Activated naive CD8-positive, alpha-beta T cell (primary cell): Measurements from ENCODE around the gene PRLH.

ENCODE experiments used
- H3K27ac Mint-ChIP-seq: one replicate; pipeline ENCODE4 v1.8.0; 2021; ENCODE audit warnings: mixed read lengths
- H3K27me3 Mint-ChIP-seq: one replicate; pipeline ENCODE4 v1.8.0; 2021; ENCODE audit warnings: mixed read lengths
- H3K36me3 Mint-ChIP-seq: one replicate; pipeline ENCODE4 v1.8.0; 2021; ENCODE audit warnings: mixed read lengths
- H3K4me1 Mint-ChIP-seq: one replicate; pipeline ENCODE4 v1.8.0; 2021; ENCODE audit warnings: low read depth, mixed read lengths
- H3K4me3 Mint-ChIP-seq: one replicate; pipeline ENCODE4 v1.8.0; 2021; ENCODE audit warnings: mild to moderate bottlenecking, mixed read lengths
- H3K9me3 Mint-ChIP-seq: one replicate; pipeline ENCODE4 v1.8.0; 2021; ENCODE audit warnings: low read depth, mixed read lengths

The PRLH gene, protein sequence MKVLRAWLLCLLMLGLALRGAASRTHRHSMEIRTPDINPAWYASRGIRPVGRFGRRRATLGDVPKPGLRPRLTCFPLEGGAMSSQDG

DNA sequence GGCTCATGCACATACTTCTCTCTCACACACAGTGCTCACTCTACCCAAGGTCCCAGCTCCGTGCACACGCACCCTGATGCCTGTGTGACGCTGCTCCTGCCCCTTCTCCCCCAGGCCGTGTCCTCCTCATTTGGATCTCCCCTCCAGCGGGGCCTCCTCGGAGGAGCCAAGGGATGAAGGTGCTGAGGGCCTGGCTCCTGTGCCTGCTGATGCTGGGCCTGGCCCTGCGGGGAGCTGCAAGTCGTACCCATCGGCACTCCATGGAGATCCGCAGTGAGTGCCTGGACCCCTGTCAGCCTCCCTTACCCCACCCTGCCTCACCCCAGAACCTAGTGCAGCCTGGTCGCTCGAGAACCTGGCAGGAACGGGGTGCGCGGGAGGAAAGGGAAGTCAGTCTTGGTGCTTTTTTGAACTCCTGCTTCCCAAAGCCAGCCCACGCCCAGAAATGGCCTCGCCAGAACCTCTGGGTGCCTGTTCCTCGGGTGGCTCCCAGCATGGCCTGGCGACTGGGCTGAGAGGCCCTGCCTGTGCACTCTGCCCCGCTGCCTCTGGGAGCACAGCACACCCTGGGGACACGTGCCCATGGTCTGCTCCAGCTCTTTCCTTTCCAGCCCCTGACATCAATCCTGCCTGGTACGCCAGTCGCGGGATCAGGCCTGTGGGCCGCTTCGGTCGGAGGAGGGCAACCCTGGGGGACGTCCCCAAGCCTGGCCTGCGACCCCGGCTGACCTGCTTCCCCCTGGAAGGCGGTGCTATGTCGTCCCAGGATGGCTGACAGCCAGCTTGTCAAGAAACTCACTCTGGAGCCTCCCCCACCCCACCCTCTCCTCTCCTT lies at the start of gene PRLH:
TSS of gene PRLH (plus strand) at position 174 of the 835 bp plus-strand sequence. CDS start at position 174, 0 bp downstream.
- Mint-ChIP-seq H3K4me3 (no peak within 1 kb of the TSS), H3K9me3 (no peaks in the 10 kb centered on the region), H3K27me3 (no peaks in the 10 kb centered on the region)

DNA sequence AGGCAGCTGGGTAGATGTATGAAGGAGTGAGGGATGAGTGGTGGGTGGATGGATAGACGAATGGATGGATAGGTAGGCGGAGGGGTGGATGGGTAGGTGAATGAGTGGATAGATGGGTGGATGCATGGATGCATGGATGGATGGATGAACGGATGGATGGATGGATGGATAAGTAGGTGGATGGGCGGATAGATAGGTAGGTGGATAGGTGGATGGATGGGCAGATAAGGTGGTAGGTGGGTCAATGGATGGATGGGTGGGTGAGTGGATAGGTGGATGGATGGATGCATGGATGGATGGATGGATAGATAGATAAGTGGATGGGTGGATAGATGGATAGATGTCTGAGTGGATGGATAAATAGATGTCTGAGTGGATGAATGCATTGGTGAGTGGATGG lies 49.2 kb upstream of the PRLH start:
- Mint-ChIP-seq H3K36me3 (no peaks in the 10 kb centered on the region), H3K27me3 (no peaks in the 10 kb centered on the region), H3K4me1 (no peaks in the 10 kb centered on the region), H3K4me3 (no peak overlapping the region), H3K9me3 (no peaks in the 10 kb centered on the region), H3K27ac (no peak overlapping the region)

More for the DNA sequence above, at the start of gene PRLH:
- Mint-ChIP-seq H3K27ac (no peak within 1 kb of the TSS), H3K36me3 (no peaks in the 10 kb centered on the region), H3K4me1 (no peaks in the 10 kb centered on the region)

DNA sequence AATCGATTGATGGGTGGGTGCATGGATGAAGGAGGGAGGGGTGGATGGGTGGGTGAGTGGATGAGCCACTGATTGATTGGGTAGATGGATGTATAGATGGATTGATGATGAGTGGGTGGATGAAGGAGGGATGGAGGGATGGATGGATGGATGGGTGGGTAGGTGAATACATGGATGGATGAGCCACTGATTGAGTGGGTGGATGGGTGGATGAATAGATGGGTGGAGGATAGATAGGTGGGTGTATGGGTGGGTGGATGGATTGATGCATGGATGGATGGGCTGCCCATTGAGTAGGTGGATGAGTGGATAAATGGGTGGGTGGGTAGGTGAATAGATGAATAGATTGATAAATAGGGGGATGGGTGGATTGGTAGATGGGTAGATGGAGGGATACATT lies 48.4 kb upstream of the PRLH start:
- H3K27me3 Mint-ChIP-seq, result no peaks in the 10 kb centered on the region
- H3K4me1 Mint-ChIP-seq, result no peaks in the 10 kb centered on the region
- H3K9me3 Mint-ChIP-seq, result no peaks in the 10 kb centered on the region
- no peaks in the 10 kb centered on the region for H3K36me3 Mint-ChIP-seq
- no peak overlapping the region for H3K27ac Mint-ChIP-seq
- H3K4me3 Mint-ChIP-seq, result no peak overlapping the region

DNA sequence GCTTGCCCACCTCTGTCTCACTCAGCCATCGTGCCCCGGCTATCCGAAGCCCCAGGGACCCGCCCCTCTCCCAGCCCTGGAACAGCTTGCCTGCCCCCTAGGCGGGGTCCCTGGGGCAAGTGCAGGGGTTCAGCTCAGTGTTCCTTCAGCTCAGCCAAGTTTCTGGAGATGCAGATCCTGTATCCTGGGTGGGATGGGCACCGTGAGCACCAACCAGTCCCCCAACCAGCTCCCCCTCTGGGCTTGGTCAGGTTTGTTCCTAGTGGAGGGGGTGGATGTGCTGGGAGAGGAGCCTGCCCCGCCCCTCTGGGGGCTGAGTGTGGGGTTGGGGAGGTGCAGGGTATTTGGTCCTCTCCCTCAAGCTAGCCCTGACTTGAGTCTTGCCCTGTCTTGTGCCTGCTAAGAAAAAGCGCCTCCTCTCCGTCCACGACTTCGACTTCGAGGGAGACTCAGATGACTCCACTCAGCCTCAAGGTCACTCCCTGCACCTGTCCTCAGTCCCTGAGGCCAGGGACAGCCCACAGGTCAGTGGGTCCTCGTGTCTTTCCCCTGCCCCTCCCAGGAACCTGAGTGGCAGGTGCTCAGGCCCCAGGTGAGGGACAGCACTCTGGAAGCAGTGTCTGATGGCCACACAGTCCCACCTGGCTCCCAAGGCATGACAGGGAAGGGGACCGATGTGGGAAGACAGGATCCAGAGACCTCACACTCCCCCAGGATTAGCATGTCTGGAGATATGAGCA lies 46.7 kb upstream of the PRLH start:
- H3K27ac Mint-ChIP-seq, result no peak overlapping the region
- H3K4me1 Mint-ChIP-seq, result no peaks in the 10 kb centered on the region
- no peaks in the 10 kb centered on the region for H3K27me3 Mint-ChIP-seq
- no peaks in the 10 kb centered on the region for H3K36me3 Mint-ChIP-seq
- no peaks in the 10 kb centered on the region for H3K9me3 Mint-ChIP-seq
- no peak overlapping the region for H3K4me3 Mint-ChIP-seq

DNA sequence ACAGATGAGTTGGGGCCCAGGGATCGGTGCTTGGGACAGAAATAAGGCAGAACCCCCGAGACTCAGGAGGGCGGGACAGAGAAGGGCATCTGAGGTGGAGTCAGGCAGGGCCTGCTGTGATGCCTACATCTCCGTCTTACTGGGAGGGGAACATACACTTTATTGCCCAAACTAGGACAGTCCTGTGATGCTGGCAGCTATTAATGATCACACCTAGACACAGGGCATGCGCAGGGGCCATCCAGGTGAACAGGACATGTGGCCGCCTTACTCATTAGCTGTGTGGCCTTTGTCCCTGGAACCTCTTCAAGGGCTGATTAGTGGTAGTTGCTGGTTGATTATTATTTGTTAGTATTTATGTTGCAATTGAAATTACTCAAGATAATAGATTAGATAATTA lies 46.1 kb upstream of the PRLH start:
- Mint-ChIP-seq H3K27me3 (no peaks in the 10 kb centered on the region), H3K4me1 (no peaks in the 10 kb centered on the region), H3K9me3 (no peaks in the 10 kb centered on the region), H3K27ac (no peak overlapping the region), H3K36me3 (no peaks in the 10 kb centered on the region), H3K4me3 (no peak overlapping the region)

DNA sequence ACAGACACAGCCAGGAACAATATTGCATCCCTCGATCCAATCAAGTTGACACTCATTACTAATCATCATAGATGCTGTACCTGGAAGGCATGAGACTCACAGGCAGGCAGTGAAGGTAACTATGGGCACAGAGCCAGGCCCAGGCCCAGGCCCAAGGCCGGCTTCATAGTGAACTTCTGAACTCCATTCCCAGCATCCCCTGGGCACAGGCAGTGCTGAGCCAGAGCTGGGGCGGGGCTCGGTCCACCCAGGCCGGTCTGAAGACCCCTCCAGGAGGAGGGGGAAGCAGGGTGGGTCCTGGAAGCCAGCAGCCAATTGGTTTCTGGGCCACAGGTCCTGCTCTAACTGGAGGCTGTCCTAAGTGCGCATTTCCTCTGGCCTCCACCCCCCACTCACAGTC lies 41.7 kb upstream of the PRLH start:
- H3K27me3 Mint-ChIP-seq, result no peaks in the 10 kb centered on the region
- no peak overlapping the region for H3K27ac Mint-ChIP-seq
- H3K9me3 Mint-ChIP-seq, result no peaks in the 10 kb centered on the region
- no peaks in the 10 kb centered on the region for H3K36me3 Mint-ChIP-seq
- H3K4me3 Mint-ChIP-seq, result no peak overlapping the region
- H3K4me1 Mint-ChIP-seq, result no peaks in the 10 kb centered on the region

DNA sequence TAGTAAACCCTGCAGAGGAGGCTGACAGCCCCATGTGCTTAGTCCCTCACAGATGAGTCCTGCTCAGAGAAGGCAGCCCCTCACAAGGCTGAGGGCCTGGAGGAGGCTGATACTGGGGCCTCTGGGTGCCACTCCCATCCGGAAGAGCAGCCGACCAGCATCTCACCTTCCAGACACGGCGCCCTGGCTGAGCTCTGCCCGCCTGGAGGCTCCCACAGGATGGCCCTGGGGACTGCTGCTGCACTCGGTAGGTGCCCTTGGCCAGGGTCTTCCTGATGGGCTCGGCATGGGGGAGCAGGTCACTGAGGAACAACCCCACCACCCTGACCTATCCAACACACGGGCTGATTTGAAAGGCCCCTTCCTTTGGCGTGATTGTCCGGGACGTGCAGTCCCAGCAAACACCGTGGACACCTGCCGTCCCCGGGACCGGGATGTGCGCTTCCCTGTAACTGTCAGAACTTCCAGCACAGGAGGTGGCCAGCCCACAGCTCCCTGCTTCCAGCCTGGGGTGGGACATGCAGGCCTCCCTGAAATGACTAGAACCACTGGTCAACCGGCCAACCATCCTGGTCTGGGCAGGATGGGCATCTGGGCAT lies 40.7 kb upstream of the PRLH start:
- Mint-ChIP-seq H3K27me3 (no peaks in the 10 kb centered on the region), H3K36me3 (no peaks in the 10 kb centered on the region), H3K9me3 (no peaks in the 10 kb centered on the region), H3K27ac (no peak overlapping the region), H3K4me1 (no peaks in the 10 kb centered on the region), H3K4me3 (no peak overlapping the region)

DNA sequence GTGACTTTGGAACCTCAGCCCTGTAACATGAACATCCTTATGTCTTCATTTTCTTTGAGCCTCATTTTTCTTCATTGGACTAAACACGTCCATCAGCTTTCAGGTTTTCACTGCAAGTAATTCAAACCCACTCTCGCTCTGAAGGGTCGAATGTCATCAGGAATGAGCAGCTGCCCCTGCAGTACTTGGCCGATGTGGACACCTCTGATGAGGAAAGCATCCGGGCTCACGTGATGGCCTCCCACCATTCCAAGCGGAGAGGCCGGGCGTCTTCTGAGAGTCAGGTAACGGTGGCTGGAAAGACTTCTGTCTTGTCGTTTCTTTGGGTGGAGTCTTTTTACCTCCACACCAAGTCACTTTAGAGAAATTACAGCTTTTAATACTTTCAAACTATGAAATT lies 39.1 kb upstream of the PRLH start:
- Mint-ChIP-seq H3K36me3 (no peaks in the 10 kb centered on the region), H3K27ac (no peak overlapping the region), H3K27me3 (no peaks in the 10 kb centered on the region), H3K9me3 (no peaks in the 10 kb centered on the region), H3K4me3 (no peak overlapping the region), H3K4me1 (no peaks in the 10 kb centered on the region)

DNA sequence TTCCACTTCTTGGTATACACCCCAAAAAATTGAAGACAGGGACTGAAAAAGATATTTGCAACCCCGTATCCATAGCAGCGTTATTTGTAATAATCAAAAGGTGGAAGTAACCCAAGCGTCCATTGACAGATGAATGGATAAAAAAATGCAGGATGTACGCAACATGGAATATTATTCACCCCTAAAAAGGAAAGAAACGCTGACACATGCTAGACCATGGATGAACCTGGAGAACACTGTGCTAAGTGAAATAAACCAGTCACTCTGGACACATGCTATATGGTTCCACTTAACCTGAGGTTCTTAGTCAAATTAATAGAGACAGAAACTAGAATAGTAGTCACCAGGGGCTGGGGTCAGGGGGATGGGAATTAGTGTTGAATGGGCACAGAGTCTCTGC lies 38.6 kb upstream of the PRLH start:
- Mint-ChIP-seq H3K4me1 (no peaks in the 10 kb centered on the region), H3K9me3 (no peaks in the 10 kb centered on the region), H3K27ac (no peak overlapping the region)

DNA sequence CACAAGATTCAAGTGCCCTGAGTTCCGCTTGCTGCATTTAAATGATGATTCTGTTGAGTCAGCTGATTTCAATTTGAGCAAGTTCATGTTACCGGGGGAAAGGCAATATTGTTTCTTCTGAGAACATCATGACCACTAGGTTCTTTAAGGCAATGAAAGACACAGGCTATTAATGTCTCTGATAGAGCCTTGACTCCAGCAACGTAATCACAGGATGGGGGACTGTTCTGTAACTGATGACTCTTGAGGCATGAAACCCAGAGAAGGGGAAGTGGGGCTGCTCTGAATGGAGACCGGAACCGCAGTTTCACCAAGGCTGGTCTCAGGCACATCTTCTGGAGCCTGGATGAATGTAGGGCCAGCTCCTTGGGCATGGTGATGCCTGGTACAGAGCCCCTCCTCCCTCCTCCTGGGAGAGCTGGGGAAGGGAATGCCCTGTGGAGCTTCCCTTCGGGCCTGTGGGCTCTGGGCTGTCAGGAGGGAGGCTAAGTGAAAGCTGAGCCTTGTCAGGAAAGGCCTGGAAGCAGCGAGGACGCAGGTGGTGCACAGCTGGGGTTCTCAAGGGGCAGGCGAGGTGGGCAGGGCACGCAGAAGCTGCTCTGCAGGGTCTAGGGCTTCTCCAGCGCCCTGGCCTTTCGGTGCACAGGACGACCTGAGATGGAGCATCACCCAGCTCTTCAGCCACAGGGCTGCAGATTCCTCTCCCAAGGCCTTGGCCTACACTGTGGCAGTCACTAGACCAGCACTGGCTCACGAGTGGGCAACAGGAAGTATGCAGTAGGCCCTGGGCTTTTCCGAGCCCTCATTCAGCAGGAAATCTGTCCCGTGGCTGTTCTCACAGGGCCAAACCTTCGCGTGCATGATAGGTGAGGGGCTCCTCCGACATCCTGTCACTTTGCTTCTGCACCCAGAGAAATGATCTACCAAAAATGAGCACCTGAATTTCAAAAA lies 36.6 kb upstream of the PRLH start:
- Mint-ChIP-seq H3K4me3 (no peak overlapping the region), H3K27me3 (no peaks in the 10 kb centered on the region), H3K27ac (no peak overlapping the region), H3K36me3 (no peaks in the 10 kb centered on the region), H3K4me1 (no peaks in the 10 kb centered on the region), H3K9me3 (no peaks in the 10 kb centered on the region)

More for the DNA sequence above, 38.6 kb upstream of the PRLH start:
- no peak overlapping the region for H3K4me3 Mint-ChIP-seq
- H3K36me3 Mint-ChIP-seq, result no peaks in the 10 kb centered on the region
- H3K27me3 Mint-ChIP-seq, result no peaks in the 10 kb centered on the region

DNA sequence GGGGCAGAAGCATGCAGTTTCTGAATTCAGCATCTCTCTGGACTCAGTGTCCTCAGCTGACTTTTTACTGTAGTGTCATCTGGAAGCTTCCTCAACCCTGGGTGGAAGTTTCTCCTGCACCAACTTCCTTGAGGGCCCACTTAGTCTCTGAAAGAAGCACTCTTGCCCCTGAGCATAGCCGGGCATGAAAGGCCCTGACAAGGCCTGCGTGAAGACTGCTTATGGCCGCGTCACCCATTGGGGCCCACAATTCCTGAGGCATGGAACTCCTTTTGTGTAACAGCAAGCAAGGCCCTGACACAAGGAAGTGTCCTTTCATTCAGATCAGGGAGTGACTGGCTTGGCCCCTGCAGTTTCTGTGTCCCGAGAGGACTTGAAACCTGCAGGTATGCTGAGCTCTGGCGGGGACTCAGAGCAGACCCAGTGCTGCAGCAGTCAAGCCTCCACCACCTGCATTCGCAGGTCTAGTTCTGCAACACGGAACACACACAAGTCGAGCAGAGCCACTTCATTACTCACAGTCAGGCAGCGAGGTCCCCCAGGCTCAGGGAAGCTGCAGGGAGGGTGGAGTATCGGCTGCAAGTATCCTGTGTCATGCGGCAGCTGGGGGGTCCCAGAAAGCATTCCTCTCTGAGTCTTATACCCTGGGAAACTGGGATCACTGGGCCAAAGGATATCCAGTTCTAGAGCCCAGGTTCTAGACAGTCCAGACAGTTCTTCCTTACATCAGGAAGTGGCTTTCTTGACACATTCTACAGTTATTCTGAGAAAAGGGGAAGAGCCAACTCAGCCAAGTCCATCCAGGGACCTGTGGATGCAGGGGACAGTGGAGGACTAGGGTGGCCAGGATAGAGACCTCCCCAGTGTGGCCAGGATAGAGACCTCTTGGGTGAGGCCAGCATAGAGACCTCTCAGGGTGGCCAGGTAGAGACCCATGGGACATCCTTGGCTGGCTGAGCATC lies 35.6 kb upstream of the PRLH start:
- H3K36me3 Mint-ChIP-seq, result no peaks in the 10 kb centered on the region
- no peaks in the 10 kb centered on the region for H3K27me3 Mint-ChIP-seq
- H3K4me3 Mint-ChIP-seq, result no peak overlapping the region
- H3K27ac Mint-ChIP-seq, result no peak overlapping the region
- H3K9me3 Mint-ChIP-seq, result no peaks in the 10 kb centered on the region
- H3K4me1 Mint-ChIP-seq, result no peaks in the 10 kb centered on the region

DNA sequence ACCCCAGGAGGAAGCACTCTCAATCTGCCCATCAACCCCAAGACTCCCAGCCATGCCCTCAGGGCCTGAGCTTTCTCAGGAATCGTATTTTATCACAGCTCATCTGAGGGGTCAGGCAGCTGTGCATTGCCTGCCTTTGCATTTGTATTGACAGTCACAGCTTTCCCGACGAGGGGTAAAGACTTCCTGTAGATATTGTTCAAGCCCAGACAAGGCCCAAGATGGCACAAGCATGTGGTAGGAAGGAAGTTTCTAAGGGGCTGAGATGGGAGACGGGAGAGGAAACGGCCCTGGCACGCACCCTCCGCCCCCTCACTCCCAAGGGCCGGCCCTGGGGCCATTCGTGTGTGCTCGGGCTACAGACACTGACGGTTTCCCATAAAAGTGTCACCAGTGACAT lies 34.2 kb upstream of the PRLH start:
- Mint-ChIP-seq H3K4me1 (no peaks in the 10 kb centered on the region), H3K4me3 (no peak overlapping the region), H3K27ac (no peak overlapping the region), H3K9me3 (no peaks in the 10 kb centered on the region), H3K36me3 (no peaks in the 10 kb centered on the region), H3K27me3 (no peaks in the 10 kb centered on the region)

DNA sequence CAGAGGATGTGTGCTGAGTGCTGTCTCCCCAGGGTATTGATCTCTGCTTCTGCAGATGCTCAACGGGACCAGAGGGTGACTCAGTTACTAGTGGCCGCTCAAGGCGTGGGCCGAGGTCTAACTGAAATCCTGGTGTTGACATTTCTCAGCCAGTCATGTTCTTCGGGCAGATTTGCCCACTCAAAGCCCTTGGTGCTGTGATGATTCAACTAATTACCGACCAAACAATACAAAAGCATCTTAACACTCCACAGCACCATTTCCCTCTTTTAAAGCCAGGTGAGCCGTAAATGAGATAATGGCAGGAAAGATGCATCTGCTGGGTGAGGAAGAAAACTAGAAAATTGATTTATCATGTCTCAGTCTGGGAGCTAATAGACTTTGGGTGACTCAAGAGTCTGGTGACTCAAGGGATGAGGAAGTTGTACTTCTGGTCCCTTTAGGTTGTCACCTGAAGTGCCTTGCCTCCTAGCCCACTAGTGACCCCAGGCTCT lies 32.7 kb upstream of the PRLH start:
- Mint-ChIP-seq H3K27ac (no peak overlapping the region), H3K4me3 (no peak overlapping the region), H3K9me3 (no peaks in the 10 kb centered on the region), H3K4me1 (no peaks in the 10 kb centered on the region), H3K36me3 (no peaks in the 10 kb centered on the region), H3K27me3 (no peaks in the 10 kb centered on the region)
